ENCODE data around the gene ZGPAT. TPM values are rescaled to one million over a fixed set of nuclear protein-coding genes. Genes with fewer than 3 reads are reported as not detected.
A peak's percentile ranks its signal among the peaks of the same experiment; 100 is the strongest.

Gene ZGPAT
- total and polyA plus RNA-seq, 2 of the 13 experiments (the other 11 are each of a cell fraction or from before 2014, with no cell fraction given) = 23.0 to 41.9 TPM

- TF ChIP-seq, protein P1, sequence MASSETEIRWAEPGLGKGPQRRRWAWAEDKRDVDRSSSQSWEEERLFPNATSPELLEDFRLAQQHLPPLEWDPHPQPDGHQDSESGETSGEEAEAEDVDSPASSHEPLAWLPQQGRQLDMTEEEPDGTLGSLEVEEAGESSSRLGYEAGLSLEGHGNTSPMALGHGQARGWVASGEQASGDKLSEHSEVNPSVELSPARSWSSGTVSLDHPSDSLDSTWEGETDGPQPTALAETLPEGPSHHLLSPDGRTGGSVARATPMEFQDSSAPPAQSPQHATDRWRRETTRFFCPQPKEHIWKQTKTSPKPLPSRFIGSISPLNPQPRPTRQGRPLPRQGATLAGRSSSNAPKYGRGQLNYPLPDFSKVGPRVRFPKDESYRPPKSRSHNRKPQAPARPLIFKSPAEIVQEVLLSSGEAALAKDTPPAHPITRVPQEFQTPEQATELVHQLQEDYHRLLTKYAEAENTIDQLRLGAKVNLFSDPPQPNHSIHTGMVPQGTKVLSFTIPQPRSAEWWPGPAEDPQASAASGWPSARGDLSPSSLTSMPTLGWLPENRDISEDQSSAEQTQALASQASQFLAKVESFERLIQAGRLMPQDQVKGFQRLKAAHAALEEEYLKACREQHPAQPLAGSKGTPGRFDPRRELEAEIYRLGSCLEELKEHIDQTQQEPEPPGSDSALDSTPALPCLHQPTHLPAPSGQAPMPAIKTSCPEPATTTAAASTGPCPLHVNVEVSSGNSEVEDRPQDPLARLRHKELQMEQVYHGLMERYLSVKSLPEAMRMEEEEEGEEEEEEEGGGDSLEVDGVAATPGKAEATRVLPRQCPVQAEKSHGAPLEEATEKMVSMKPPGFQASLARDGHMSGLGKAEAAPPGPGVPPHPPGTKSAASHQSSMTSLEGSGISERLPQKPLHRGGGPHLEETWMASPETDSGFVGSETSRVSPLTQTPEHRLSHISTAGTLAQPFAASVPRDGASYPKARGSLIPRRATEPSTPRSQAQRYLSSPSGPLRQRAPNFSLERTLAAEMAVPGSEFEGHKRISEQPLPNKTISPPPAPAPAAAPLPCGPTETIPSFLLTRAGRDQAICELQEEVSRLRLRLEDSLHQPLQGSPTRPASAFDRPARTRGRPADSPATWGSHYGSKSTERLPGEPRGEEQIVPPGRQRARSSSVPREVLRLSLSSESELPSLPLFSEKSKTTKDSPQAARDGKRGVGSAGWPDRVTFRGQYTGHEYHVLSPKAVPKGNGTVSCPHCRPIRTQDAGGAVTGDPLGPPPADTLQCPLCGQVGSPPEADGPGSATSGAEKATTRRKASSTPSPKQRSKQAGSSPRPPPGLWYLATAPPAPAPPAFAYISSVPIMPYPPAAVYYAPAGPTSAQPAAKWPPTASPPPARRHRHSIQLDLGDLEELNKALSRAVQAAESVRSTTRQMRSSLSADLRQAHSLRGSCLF (CRISPR knock-in tag; IDR thresholded peaks at IDR 0.05; ENCODE audit: borderline replicate concordance) = no peak
- TF ChIP-seq CBX5 (CRISPR knock-in tag; IDR thresholded peaks at IDR 0.05; ENCODE audit: borderline replicate concordance) = no peak
- TF ChIP-seq ZBTB42 (CRISPR knock-in tag; IDR thresholded peaks at IDR 0.05) = no peak
- TF ChIP-seq ZNF687 (CRISPR knock-in tag; IDR thresholded peaks at IDR 0.05) = no peak; the same call in 1 of the 2 replicates
- no peak for TF ChIP-seq KMT2A (CRISPR knock-in tag; IDR thresholded peaks at IDR 0.05)
- no peak for TF ChIP-seq ZNF33A (CRISPR knock-in tag; IDR thresholded peaks at IDR 0.05; ENCODE audit: borderline replicate concordance)
- no peak for TF ChIP-seq SP4 (CRISPR knock-in tag; IDR thresholded peaks at IDR 0.05)
- TF ChIP-seq NRL (CRISPR knock-in tag; IDR thresholded peaks at IDR 0.05; ENCODE audit: borderline replicate concordance) = 0 out of 2 replicates have a peak, but pooled peaks have one; percentile 65
- TF ChIP-seq POGZ (CRISPR knock-in tag; IDR thresholded peaks at IDR 0.05) = no peak
- TF ChIP-seq ZNF383 (CRISPR knock-in tag; IDR thresholded peaks at IDR 0.05; ENCODE audit: borderline replicate concordance) = no peak
- no peak for TF ChIP-seq BHLHE40 (IDR thresholded peaks at IDR 0.05; ENCODE audit: low read length)
- no peak for TF ChIP-seq KMT2B (CRISPR knock-in tag; IDR thresholded peaks at IDR 0.05)
- TF ChIP-seq YY1 (IDR thresholded peaks at IDR 0.05; ENCODE audit: insufficient read depth, insufficient replicate concordance, low read depth, low read length) = no peak
- TF ChIP-seq GABPA (IDR thresholded peaks at IDR 0.05; ENCODE audit: low read depth, low read length) = no peak
- TF ChIP-seq GABPA (CRISPR knock-in tag; IDR thresholded peaks at IDR 0.05; ENCODE audit: low read depth) = no peak
- no peak for TF ChIP-seq CHD2 (IDR thresholded peaks at IDR 0.05; ENCODE audit: low read depth, low read length)
- no peak for TF ChIP-seq ATF7-NPFF (CRISPR knock-in tag; IDR thresholded peaks at IDR 0.05; ENCODE audit: low read depth)
- TF ChIP-seq ZNF331 (CRISPR knock-in tag; IDR thresholded peaks at IDR 0.05) = no peak
- TF ChIP-seq TRIM22 (IDR thresholded peaks at IDR 0.05) = no peak
- TF ChIP-seq BORCS8-MEF2B (CRISPR knock-in tag; IDR thresholded peaks at IDR 0.05) = no peak
- no peak for TF ChIP-seq PHB2 (IDR thresholded peaks at IDR 0.05; ENCODE audit: partially characterized antibody)
Measured at GRCh38 chr20:63708301-63709148, 686 bp downstream of the ZGPAT start (continued).
